ENCODE results near the gene UGT1A10. TPM values are rescaled to one million over a fixed set of nuclear protein-coding genes. Genes with fewer than 3 reads are reported as not detected.

Gene UGT1A10
- total and polyA plus RNA-seq, 2 of the 13 experiments (the other 11 are each of a cell fraction or from before 2014, with no cell fraction given) = not detected

- no peak overlapping the region for H2AFZ ChIP-seq (ENCODE audit: low read length)
- no peak overlapping the region for H3K27ac ChIP-seq (ENCODE audit: extremely low read length, insufficient read depth, low read length)
- H3K79me2 ChIP-seq (ENCODE audit: insufficient read depth, low read length) = no peaks in the 10 kb centered on the region
- ATAC-seq (no peak), DNase-seq (ENCODE audit: low spot score) (no peak), FAIRE-seq (no peak)
- no peaks in the 10 kb centered on the region for H3K36me3 ChIP-seq (replicated peaks in 1 of 2; ENCODE audit: control insufficient read depth in 1 of 2, insufficient read depth in 2 of 2, low read length in 2 of 2)
- no peak overlapping the region for H3K4me3 ChIP-seq (replicated peaks in 1 of 3; ENCODE audit: insufficient read depth in 1 of 3, low read depth in 2 of 3, low read length in 3 of 3)
- ChIA-PET CTCF (ENCODE audit: low intra/inter-chr PET ratio, low total read pairs) (no interaction called here), POLR2A (no interaction called here)
- H3K9me3 ChIP-seq (ENCODE audit: low read length) = no peaks in the 10 kb centered on the region
- TF ChIP-seq ZNF335 (CRISPR knock-in tag; IDR thresholded peaks at IDR 0.05) = no peak
- TF ChIP-seq ZNF317 (CRISPR knock-in tag; IDR thresholded peaks at IDR 0.05) = no peak
- TF ChIP-seq KAT8 (CRISPR knock-in tag; IDR thresholded peaks at IDR 0.05) = no peak
- TF ChIP-seq DPF2 (CRISPR knock-in tag; IDR thresholded peaks at IDR 0.05; ENCODE audit: borderline replicate concordance, low read depth) = no peak
- no peak for TF ChIP-seq ZNF383 (CRISPR knock-in tag; IDR thresholded peaks at IDR 0.05; ENCODE audit: borderline replicate concordance)
- TF ChIP-seq TBL1XR1 (IDR thresholded peaks at IDR 0.05; ENCODE audit: borderline replicate concordance, low read length, partially characterized antibody) = no peak
- TF ChIP-seq ZNF792 (CRISPR knock-in tag; IDR thresholded peaks at IDR 0.05) = no peak
- TF ChIP-seq, protein P1, sequence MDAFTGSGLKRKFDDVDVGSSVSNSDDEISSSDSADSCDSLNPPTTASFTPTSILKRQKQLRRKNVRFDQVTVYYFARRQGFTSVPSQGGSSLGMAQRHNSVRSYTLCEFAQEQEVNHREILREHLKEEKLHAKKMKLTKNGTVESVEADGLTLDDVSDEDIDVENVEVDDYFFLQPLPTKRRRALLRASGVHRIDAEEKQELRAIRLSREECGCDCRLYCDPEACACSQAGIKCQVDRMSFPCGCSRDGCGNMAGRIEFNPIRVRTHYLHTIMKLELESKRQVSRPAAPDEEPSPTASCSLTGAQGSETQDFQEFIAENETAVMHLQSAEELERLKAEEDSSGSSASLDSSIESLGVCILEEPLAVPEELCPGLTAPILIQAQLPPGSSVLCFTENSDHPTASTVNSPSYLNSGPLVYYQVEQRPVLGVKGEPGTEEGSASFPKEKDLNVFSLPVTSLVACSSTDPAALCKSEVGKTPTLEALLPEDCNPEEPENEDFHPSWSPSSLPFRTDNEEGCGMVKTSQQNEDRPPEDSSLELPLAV (CRISPR knock-in tag; conservative IDR thresholded peaks at IDR 0.05; ENCODE audit: low read depth) = no peak
- H3K9ac ChIP-seq (ENCODE audit: insufficient read depth, low read depth, low read length) = no peak overlapping the region
- 65% methylated on average over 5 of the region's 8 CpGs for WGBS (ENCODE audit: low lambda C conversion rate)
- intact Hi-C loops (cut with micrococcal nuclease; ENCODE audit: unreplicated experiment) = no loop called here
- H3K27me3 ChIP-seq (ENCODE audit: control insufficient read depth in 1 of 2, insufficient read depth in 2 of 2, low read length in 2 of 2) = peaks cover 0 to 43% of the 10 kb centered on the region in 2 experiments; a peak in 3 of 5 replicates
- BruUV-seq (replicated peaks) = no TSS peak
- H4K20me1 ChIP-seq (ENCODE audit: insufficient read depth, low read length) = no peaks in the 10 kb centered on the region
- in situ Hi-C loops (cut with HindIII; ENCODE audit: extremely low pct_ligation_motif_present, low pct_unique_long_range_greater_than_20kb) = no loop called here
- H3K4me1 ChIP-seq (ENCODE audit: insufficient read depth, low read length) = 0 out of 2 replicates have a peak, but pooled peaks cover 2% of the 10 kb centered on the region
- H3K4me2 ChIP-seq (ENCODE audit: low read depth, low read length) = no peak overlapping the region
Measured at GRCh38 chr2:233811732-233812131, 175.5 kb downstream of the UGT1A10 start.
